WI38 (cell line): ENCODE results near the gene ALK.

Source experiments
- H3K4me3 ChIP-seq: 2 replicates; pipeline ENCODE4 v1.5.1; 2011; ENCODE audit warnings: low read depth, mild to moderate bottlenecking, control low read depth, low read length
- TF ChIP-seq, protein P1 (sequence below): IDR thresholded peaks from 2 replicates; pipeline ENCODE4 v1.5.1; 2012; ENCODE audit warnings: low read depth, mild to moderate bottlenecking, control low read depth, low read length

ALK gene

DNA sequence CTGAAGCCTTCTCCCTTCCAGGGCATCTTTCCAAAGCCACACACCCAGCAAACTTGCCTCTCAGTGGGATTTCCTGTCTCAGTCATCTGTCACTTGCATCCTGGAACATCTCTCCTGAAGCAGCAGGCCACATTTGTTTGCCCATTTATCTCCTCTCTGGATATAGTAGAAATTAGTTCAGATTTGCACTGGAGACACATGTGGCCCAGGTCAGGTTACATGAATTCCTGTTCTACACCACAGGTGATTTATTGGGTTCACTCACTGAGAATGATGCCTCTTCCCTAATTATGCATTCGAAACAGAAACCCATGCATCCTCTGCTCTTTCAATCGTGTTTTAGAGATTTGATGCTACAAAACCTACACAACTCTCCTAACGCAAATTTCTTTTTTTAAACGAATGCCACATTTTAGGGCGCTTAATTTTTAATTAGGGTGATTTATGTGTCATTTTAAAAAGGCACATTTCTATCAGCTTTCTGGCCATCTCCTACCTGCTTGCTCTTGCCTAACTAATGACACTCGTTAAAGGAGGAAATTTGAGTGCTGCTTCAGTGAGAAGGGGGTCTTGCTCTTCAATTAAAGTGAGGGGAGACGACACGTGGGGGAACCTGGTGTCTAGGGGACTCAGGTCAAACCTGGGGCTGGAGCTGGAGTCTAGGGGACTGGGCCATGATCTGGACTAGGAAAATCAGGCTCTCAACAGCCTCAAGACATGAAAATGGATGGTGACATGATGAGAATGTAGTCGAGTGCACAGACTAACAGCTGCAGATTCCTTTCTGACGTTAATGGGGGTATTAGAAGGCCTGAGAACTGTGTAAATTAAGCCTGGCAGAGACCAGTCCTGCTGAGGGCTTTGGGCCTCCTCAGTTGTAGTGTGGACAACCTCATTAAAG, 584.8 kb downstream of the ALK start:
- TF ChIP-seq, protein P1, sequence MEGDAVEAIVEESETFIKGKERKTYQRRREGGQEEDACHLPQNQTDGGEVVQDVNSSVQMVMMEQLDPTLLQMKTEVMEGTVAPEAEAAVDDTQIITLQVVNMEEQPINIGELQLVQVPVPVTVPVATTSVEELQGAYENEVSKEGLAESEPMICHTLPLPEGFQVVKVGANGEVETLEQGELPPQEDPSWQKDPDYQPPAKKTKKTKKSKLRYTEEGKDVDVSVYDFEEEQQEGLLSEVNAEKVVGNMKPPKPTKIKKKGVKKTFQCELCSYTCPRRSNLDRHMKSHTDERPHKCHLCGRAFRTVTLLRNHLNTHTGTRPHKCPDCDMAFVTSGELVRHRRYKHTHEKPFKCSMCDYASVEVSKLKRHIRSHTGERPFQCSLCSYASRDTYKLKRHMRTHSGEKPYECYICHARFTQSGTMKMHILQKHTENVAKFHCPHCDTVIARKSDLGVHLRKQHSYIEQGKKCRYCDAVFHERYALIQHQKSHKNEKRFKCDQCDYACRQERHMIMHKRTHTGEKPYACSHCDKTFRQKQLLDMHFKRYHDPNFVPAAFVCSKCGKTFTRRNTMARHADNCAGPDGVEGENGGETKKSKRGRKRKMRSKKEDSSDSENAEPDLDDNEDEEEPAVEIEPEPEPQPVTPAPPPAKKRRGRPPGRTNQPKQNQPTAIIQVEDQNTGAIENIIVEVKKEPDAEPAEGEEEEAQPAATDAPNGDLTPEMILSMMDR = no peak
- no peak overlapping the region for H3K4me3 ChIP-seq

- TF ChIP-seq, protein P1 = no peak
- H3K4me3 ChIP-seq = no peak overlapping the region
These were observed 586.0 kb downstream of the ALK start for GRCh38 chr2:29335396-29335795.

DNA sequence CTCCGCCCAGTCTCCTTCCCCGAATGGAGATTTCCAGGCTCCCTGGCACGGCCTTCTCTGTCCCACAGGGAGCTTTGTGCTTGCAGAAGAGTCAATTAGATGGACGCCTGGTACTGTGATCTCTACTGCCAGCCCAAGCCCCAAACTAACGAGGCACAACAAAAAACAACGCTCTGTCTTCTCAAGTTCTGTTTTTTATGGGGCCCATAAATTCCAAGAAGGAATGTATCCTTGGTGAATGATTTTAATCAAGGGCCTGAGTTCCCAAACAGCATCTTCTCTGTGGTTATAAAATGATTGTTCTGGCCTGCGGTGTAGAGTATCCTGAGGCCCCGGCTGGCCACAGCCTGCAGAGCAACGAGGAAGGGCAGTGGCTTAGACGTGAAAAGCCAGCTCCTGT, 586.7 kb downstream of the ALK start:
- H3K4me3 ChIP-seq = no peak overlapping the region
- TF ChIP-seq, protein P1 = no peak

DNA sequence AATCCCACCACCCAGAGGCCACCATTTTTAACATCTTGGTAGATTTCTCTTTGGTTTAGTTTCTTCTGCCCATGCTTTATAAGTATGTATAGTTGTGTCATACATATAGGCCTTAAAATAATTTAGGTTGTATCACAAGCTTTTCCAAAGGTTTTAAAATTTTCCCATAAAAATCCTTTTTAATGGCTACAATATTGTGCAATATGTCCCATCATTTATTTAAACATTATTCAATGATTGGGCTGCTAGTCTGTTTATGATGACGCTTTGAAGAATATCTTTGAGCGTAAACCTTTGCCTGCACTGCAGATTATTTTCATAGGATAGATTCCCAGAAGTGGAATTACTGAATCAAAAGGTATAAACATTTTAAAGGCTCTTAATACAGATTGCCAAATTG, 588.8 kb downstream of the ALK start:
- TF ChIP-seq, protein P1 = no peak
- H3K4me3 ChIP-seq = no peak overlapping the region

GRCh38 chr2:29329899-29330298, 591.5 kb downstream of the ALK start:
- TF ChIP-seq, protein P1 = peak; percentile 12; the same call in 1 of the 2 replicates
- H3K4me3 ChIP-seq = no peak overlapping the region

- TF ChIP-seq, protein P1 = no peak
- H3K4me3 ChIP-seq = no peak overlapping the region
These were observed 594.5 kb downstream of the ALK start for GRCh38 chr2:29326926-29327325.

DNA sequence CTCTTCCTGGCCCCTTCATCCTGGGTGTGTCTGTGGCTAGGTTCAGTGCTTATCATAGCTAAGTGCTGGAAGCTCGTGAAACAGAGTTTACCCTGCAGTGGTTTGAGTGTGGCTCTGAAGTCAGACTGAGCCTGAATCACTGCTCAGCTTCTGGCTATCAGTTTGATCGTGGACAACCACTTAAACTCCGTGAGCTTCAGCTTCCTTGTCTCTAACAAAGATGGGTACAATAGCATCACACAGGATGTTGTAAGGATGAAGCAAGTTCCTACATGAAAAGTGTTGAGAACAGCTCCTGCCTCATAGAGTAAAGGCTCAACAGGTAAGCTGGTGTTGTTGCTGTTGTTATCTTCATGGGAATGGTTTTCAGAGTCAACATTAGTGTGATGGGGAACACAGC, 595.8 kb downstream of the ALK start:
- TF ChIP-seq, protein P1 = no peak
- H3K4me3 ChIP-seq = no peak overlapping the region
